GM18526 (cell line): ENCODE measurements around the gene PTPN2.

ENCODE experiments used
- POLR2A ChIP-seq: IDR thresholded peaks from 3 replicates; pipeline ENCODE4 v1.6.1; 2011; ENCODE audit not compliant: insufficient read length; ENCODE audit errors: extremely low read depth

The PTPN2 gene

GRCh38 chr18:12820506-12820905 lies 63.5 kb downstream of the PTPN2 start:
- TF ChIP-seq POLR2A, result no peak

DNA sequence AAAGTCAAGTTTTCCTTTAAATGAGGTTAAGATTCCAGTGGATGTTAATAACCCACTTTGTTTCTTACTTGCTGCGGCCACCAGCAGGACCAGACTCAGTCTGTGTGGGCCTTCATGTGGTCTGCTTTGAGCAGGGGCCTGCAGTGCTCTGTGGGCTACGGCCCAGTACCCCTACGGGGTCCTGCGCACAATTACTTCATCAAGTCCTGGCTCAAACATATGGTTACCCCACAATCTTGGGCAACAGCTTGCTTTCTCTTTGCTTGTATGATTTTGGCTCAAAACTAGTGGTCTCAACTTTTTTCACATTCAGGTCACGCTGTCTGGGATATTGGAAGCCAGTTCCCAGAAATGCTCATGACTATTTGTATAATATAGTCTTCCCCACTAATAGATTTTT lies 64.2 kb downstream of the PTPN2 start:
- TF ChIP-seq POLR2A, result no peak

DNA sequence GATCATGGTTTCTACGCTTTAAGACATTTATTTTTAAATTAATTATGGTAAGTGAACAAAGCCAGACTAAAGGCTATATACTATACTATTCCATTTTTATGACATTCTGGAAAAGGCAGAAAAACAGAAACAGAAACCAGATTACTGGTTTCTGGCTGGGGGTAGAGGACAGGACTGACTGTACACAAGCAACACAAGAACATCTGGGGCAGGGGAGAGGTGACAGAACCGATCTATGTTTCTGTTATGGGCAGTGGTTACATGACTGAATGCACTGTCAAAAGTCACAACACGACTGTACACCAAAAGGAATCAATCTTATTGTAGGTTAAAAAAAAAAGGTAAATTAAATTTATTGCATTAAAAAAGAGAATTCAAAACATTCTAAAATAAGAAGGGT lies 64.7 kb downstream of the PTPN2 start:
- TF ChIP-seq POLR2A, result no peak

GRCh38 chr18:12818243-12818642 lies 65.8 kb downstream of the PTPN2 start:
- no peak for TF ChIP-seq POLR2A

DNA sequence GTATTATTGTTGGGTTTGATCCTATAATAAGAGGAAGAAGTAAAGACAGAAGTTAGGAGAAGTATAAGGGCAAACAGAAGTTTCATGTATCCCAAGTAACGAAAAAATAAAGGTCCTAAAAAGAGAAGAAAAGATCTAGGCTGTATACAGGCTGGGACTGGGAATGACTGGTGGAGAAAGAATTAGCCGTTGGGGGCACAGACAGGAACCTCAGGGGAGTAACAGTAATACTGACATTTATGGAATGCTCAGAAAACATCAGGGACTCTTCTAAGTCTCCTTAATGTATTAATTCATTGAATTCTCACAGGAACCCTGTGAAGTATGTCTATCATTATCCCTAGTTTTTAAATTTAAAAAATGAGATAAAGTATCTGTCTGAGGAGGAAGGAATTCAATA lies 67.6 kb downstream of the PTPN2 start:
- no peak for TF ChIP-seq POLR2A

GRCh38 chr18:12811191-12811950 lies 72.7 kb downstream of the PTPN2 start:
- no peak for TF ChIP-seq POLR2A

DNA sequence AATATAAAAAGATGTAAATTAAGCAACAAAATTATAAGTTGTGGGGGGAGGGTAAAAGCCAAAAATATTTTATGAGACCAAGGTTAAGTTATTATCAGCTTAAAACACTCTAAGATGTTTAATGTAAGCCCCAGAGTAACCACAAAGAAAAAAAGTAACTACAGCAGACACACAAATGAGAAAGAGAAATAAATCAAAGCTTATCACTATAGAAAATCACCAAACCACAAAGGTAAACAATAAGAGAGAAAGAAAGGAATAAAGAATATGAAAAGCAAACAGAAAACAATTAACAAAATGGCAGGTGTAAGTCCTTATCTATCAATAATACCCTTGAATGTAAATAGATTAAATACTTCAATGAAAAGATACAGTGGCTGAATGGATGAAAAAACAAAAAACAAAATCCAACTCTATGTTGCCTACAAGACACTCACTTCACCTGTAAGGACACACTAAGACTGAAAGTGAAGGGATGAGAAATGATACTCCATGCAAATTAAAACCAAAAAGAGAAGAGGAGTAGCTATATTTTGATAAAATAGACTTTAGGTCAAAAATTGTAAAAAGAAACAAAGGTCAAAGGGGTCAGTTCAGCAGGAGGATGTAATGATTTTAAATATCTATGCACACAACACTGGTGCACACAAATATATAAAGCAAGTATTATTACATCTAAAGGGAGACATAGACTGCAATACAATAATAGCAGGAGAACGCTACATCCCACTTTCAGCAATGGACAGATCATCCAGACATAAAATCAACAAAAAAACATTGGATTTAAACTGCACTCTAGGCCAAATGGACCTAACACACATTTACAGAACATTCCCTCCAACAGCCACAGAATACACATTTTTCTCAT lies 80.7 kb downstream of the PTPN2 start:
- no peak for TF ChIP-seq POLR2A

- TF ChIP-seq POLR2A, result no peak
These were observed 81.5 kb downstream of the PTPN2 start for GRCh38 chr18:12802538-12802937.

DNA sequence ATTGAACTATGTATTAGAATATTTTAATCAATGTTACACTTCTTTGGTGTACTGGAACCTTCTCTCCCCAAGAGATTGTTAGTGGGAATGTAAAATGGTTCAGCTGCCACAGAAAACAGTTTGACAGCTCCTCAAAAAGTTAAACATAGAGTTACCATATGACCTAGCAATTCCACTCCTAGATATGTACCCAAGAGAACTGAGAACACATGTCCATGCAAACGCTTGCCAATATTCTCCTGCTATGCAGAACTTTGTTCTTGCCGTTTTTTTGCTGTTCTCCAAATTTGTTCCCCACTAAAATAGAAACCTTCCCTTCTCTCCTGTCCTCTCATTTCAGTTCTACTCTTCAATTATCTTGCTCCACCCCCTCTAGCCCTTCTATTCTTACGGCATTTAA lies 87.6 kb downstream of the PTPN2 start:
- no peak for TF ChIP-seq POLR2A

DNA sequence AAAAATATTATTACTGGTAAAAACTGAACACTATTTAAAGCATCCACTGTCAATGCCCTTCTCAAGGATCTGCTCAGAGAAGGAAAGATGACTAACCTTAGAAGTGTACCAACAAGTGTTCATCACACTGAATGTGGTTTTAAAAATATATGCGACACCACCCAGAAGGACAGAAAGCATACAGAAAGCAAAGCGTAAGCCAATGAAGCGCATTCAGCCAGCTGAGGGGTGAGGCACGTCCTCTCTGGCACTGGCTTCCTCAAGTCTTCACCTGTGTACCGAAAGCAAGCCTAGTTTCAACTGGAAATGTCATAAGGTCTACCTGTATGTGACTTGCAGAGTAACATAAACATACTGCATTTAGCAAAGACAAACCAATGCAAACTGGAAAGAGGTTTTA lies 92.4 kb downstream of the PTPN2 start:
- no peak for TF ChIP-seq POLR2A

GRCh38 chr18:12786669-12787068 lies 97.4 kb downstream of the PTPN2 start:
- no peak for TF ChIP-seq POLR2A

DNA sequence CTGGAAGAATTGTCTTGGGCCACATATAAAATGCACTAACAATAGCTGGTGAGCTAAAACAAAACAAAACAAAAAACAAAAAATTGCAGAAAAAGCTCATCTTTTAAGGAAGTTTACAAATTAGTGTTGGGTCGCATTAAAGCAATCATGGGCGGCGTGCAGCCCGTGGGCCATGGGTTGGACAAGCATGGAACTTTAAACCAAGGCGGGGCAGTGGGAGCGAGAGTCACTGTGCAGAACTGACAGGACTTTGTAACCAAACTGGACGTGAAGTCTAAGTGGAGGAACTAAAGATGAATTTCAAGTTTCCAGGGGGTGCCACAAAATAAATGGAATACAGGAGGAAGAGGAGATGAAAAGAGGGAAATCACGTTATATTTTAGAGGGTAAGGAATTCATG lies 100.5 kb downstream of the PTPN2 start:
- no peak for TF ChIP-seq POLR2A

DNA sequence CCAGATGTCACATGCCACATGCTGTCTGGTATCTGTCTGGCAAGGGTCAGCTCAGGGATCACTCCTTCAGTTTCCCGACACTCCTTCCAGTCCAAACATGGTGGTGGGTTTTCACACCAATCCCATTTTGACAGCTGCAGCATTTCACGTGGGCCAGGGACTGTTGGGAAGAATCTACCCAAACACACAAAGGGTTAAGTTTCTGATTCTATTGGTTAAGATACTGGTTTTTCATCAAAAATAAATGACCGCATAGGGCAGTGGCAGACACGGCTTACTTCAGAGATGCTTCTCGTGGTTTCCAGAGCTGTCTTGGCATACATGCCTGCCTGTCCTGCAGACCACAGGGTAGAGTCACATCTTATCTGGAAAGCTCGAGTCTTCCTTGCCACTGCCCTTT lies 101.5 kb downstream of the PTPN2 start:
- no peak for TF ChIP-seq POLR2A

DNA sequence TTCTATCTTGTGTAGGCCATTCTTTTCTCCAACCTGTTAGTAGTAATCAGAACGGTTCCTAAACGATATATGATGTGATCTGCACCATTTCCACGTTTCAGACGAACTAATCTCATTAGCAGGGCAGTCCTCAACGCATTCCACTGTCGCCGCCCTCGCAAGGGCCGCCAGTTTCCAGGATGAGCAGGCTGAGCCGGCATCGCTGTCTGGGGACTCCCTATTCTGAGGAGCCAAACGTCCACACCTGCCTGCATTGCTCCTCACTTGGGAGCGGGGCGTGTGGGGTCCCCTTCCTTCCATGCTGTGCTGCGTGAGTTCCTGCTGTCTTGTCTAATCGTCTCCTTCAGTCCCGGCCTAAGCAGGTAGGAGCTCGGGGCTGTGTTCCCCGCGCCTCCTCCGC lies 104.6 kb downstream of the PTPN2 start:
- TF ChIP-seq POLR2A, result no peak

GRCh38 chr18:12779043-12779442 lies 105.0 kb downstream of the PTPN2 start:
- TF ChIP-seq POLR2A, result no peak

DNA sequence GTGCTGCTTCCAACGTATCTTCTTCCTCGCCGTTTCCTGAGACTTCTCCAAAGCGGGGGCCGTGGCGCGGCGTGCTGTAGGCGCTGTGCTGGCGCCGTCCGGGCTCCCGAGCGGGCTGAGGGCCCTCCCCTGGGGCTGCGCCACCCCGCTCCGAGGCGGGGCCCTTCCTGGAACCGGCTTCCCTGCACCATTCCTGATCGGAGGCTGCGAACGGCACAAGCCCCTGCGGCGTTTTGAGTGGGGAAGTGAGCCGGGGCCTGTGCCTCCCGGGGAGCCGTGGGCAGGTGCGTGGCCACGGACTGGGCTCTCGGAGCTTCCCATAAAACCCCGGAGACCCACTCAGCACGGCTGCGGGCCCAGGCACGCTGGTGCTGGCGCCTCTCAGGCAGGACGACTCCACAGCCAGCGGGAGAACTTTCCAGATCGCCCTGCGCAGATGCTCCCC lies 106.5 kb downstream of the PTPN2 start:
- no peak for TF ChIP-seq POLR2A
